ENCODE results near the gene CPNE1.
"Not testable (repeated sequence)": the region's sequence is repeated elsewhere in the genome, so short reads cannot be mapped to it uniquely, and the experiment has no call there.

The CPNE1 gene

GRCh38 chr20:35699127-35699956 is 34.6 kb upstream of the CPNE1 start, which contains the start of the genes NFS1 and ROMO1:
Gene NFS1, minus strand, starts transcription at chr20:35699352. Its CDS starts 64 bp downstream, at chr20:35699288.
Gene ROMO1, plus strand, starts transcription at chr20:35699405. Its CDS starts 228 bp downstream, at chr20:35699633.
- DNase-seq (ENCODE audit: low read depth) = peak; percentile 29
- peak within 1 kb of the TSS; percentile 98 for H3K4me3 ChIP-seq (ENCODE audit: low read depth, low read length)

- peak overlapping the region; percentile 98 for H3K4me3 ChIP-seq (ENCODE audit: low read depth, low read length)
- no peak for DNase-seq (ENCODE audit: low read depth)
Observed at GRCh38 chr20:35698298-35699126, 33.8 kb upstream of the CPNE1 start.

- peak overlapping the region; percentile 98 for H3K4me3 ChIP-seq (ENCODE audit: low read depth, low read length)
- DNase-seq (ENCODE audit: low read depth) = no peak
Observed at GRCh38 chr20:35697696-35698297, 33.1 kb upstream of the CPNE1 start.

GRCh38 chr20:35695978-35696377 is 31.3 kb upstream of the CPNE1 start:
- no peak overlapping the region for H3K4me3 ChIP-seq (ENCODE audit: low read depth, low read length)
- no peak for DNase-seq (ENCODE audit: low read depth)

- H3K4me3 ChIP-seq (ENCODE audit: low read depth, low read length) = no peak overlapping the region
- DNase-seq (ENCODE audit: low read depth) = no peak
Observed at GRCh38 chr20:35695245-35695749, 30.6 kb upstream of the CPNE1 start.

- H3K4me3 ChIP-seq (ENCODE audit: low read depth, low read length) = no peak overlapping the region
- DNase-seq (ENCODE audit: low read depth) = no peak
Observed at GRCh38 chr20:35690265-35690664, 25.6 kb upstream of the CPNE1 start.

- H3K4me3 ChIP-seq (ENCODE audit: low read depth, low read length) = not testable (repeated sequence)
Observed at GRCh38 chr20:35686872-35687271, 22.2 kb upstream of the CPNE1 start.

GRCh38 chr20:35685368-35685767 is 20.7 kb upstream of the CPNE1 start:
- DNase-seq (ENCODE audit: low read depth); H3K4me3 ChIP-seq (ENCODE audit: low read depth, low read length): not testable (repeated sequence)

More at GRCh38 chr20:35686872-35687271, 22.2 kb upstream of the CPNE1 start:
- DNase-seq (ENCODE audit: low read depth) = not testable (repeated sequence)

GRCh38 chr20:35681960-35682359 is 17.3 kb upstream of the CPNE1 start:
- H3K4me3 ChIP-seq (ENCODE audit: low read depth, low read length) = no peak overlapping the region
- DNase-seq (ENCODE audit: low read depth) = no peak

- no peak for DNase-seq (ENCODE audit: low read depth)
- no peak overlapping the region for H3K4me3 ChIP-seq (ENCODE audit: low read depth, low read length)
Observed at GRCh38 chr20:35680452-35681183, 15.9 kb upstream of the CPNE1 start.

- no peak for DNase-seq (ENCODE audit: low read depth)
- no peak overlapping the region for H3K4me3 ChIP-seq (ENCODE audit: low read depth, low read length)
Observed at GRCh38 chr20:35674921-35675320, 10.2 kb upstream of the CPNE1 start.

- DNase-seq (ENCODE audit: low read depth) = no peak
- no peak overlapping the region for H3K4me3 ChIP-seq (ENCODE audit: low read depth, low read length)
Observed at GRCh38 chr20:35673884-35674283, 9.2 kb upstream of the CPNE1 start.

GRCh38 chr20:35669681-35670080 is 5.0 kb upstream of the CPNE1 start:
- DNase-seq (ENCODE audit: low read depth) = no peak
- H3K4me3 ChIP-seq (ENCODE audit: low read depth, low read length) = no peak overlapping the region

GRCh38 chr20:35669221-35669620 is 4.5 kb upstream of the CPNE1 start:
- no peak for DNase-seq (ENCODE audit: low read depth)

GRCh38 chr20:35665949-35666288 is 1.2 kb upstream of the CPNE1 start:
- no peak overlapping the region for H3K4me3 ChIP-seq (ENCODE audit: low read depth, low read length)
- DNase-seq (ENCODE audit: low read depth) = no peak

More at GRCh38 chr20:35669221-35669620, 4.5 kb upstream of the CPNE1 start:
- no peak overlapping the region for H3K4me3 ChIP-seq (ENCODE audit: low read depth, low read length)

GRCh38 chr20:35663516-35664465 is 909 bp downstream of the CPNE1 start:
- peak overlapping the region; percentile 98 for H3K4me3 ChIP-seq (ENCODE audit: low read depth, low read length)
- no peak for DNase-seq (ENCODE audit: low read depth)

- H3K4me3 ChIP-seq (ENCODE audit: low read depth, low read length) = peak overlapping the region; percentile 98
- DNase-seq (ENCODE audit: low read depth) = no peak
Observed at GRCh38 chr20:35662551-35662950, 2.1 kb downstream of the CPNE1 start.

- no peak for DNase-seq (ENCODE audit: low read depth)
- peak overlapping the region; percentile 98 for H3K4me3 ChIP-seq (ENCODE audit: low read depth, low read length)
Observed at GRCh38 chr20:35661908-35662307, 2.8 kb downstream of the CPNE1 start.
